Heart left ventricle (tissue), 16 donors: ENCODE results near the gene FKBP1A. TPM values are rescaled to one million over a fixed set of nuclear protein-coding genes. Genes with fewer than 3 reads are reported as not detected.
A peak's percentile ranks its signal among the peaks of the same experiment; 100 is the strongest.

Experiments
- ATAC-seq, 4 donors: fragments of 200-7000 bp; cut with Tn5 transposase; one replicate each; pipeline ENCODE4 v1.9.1; 2020 to 2022; ENCODE audit warnings: moderate library complexity in 4 of 4, mild to moderate bottlenecking in 3 of 4, moderate number of reproducible peaks in 1 of 4
- DNase-seq, 5 donors: peaks; one replicate each; pipeline ENCODE4 v3.0.0-alpha.2; 2020
- H3K27ac ChIP-seq, 12 donors: fragments of 200-600 bp; sonication (generic) in 4 of 12; one replicate each; pipeline versions ENCODE4 v1.5.0 to v1.8.0; 2016 to 2022; ENCODE audit warnings: mild to moderate bottlenecking in 2 of 12
- H3K27me3 ChIP-seq, 9 donors: fragments of 200-600 bp; sonication (generic) in 2 of 9; one replicate each; pipeline versions ENCODE4 v1.5.1 to v1.8.0; 2016 to 2022; ENCODE audit warnings: mild to moderate bottlenecking in 3 of 9
- H3K36me3 ChIP-seq, 9 donors: fragments of 200-600 bp; sonication (generic) in 2 of 9; one replicate each; pipeline versions ENCODE4 v1.5.0 to v1.8.0; 2018 to 2022; ENCODE audit warnings: mild to moderate bottlenecking in 2 of 9
- H3K4me1 ChIP-seq, 12 donors: fragments of 200-600 bp; sonication (generic) in 4 of 12; one replicate each; pipeline versions ENCODE4 v1.5.0 to v1.8.0; 2016 to 2022; ENCODE audit warnings: mild to moderate bottlenecking in 3 of 12
- H3K4me3 ChIP-seq, 12 donors: fragments of 200-600 bp; sonication (generic) in 4 of 12; one replicate each; pipeline versions ENCODE4 v1.5.0 to v1.8.0; 2017 to 2022; ENCODE audit warnings: mild to moderate bottlenecking in 9 of 12, moderate library complexity in 4 of 12
- H3K9me3 ChIP-seq, 12 donors: fragments of 200-600 bp; sonication (generic) in 4 of 12; one replicate each; pipeline versions ENCODE4 v1.5.0 to v1.8.0; 2016 to 2022; ENCODE audit warnings: mild to moderate bottlenecking in 1 of 12
- POLR2A ChIP-seq, 2 donors: fragments of 450-650 bp; IDR thresholded peaks; one replicate each; pipeline ENCODE4 v1.6.1; 2017; ENCODE audit warnings: antibody characterized with exemption in 2 of 2, mild to moderate bottlenecking in 2 of 2, moderate library complexity in 2 of 2
- WGBS, 4 donors: extraction: QIAGEN DNeasy Blood & Tissue Kit in 2 of 4; methylation state at CpG; one replicate each; pipeline versions ENCODE4 v1.1.5 to v1.1.7; 2013 to 2018; 5-methylcytosine and 5-hydroxymethylcytosine counted together
- intact Hi-C, 10 donors: fragments of 100-400 bp; cut with DNase I; formaldehyde crosslinking; loops; one replicate each; pipeline versions ENCODE4 v1.11.1 to v1.14.2; 2022
- polyA plus RNA-seq, 2 donors: library from polyadenylated mRNA; stranded (reverse); fragments of 200-250 nt; gene quantifications; one replicate each; pipeline ENCODE4 v1.2.3, GENCODE V29; 2013
- total RNA-seq, 9 donors: library from RNA; depleted of rRNA in 2 of 9; stranded (reverse); fragments of >200 nt in 2 of 9; fragmentation: NEBNext Ultra II Directional in 3 of 9; extraction: Animal tissue kit (Norgen Biotek cat#: 25700) in 3 of 9; gene quantifications; one replicate each; pipeline versions ENCODE4 v1.1.0 to v1.2.4, GENCODE V29; 2016 to 2023
- TF ChIP-seq, protein P1 (sequence below), 12 donors: fragments of 200-600 bp; sonication (generic) in 4 of 12; IDR thresholded peaks; one replicate each; pipeline versions ENCODE4 v1.5.0 to v1.8.0; 2018 to 2022; ENCODE audit warnings: antibody characterized with exemption in 12 of 12, mild to moderate bottlenecking in 5 of 12
- donor health status: ischemic (EF 13 %, LVEDD 7.1; RV severe dilation, severe dysfunction).
- donor health status: healthy with polysubstance abuse.
- donor health status: DM: no; HTN: yes; CAD: no.
- donor health status: DM: no; HTN: no; CAD: no.
- donor health status: ischemic (EF 25% LVEDD 6.9; RV normal size, moderate dysfunction).
- donor health status: ischemic (EF 25% LVEDD 5.7; RV mildly dilated, moderate dysfunction).
- donor health status: healthy.
- donor health status: DM: yes; HTN: yes; CAD: no.
- donor health status: ischemic (EF 35%, LVEDD 5.7; RV mildly dilated, moderate dysfunction).
- donor health status: nonischemic (EF 11% LVEDD 7.7; RV severe dilation, severe dysfunction).
- donor health status: DM: yes; HTN: yes; CAD: no.
- donor health status: PGD.
- donor health status: ischemic (EF 29% LVEDD 5.4; RV normal size, mild dysfunction).
- donor health status: nonischemic (EF 23%, LVEDD 6.1; RV moderate dilation, normal function).

Gene FKBP1A
- total and polyA plus RNA-seq, 11 donors, result 71.3 to 401 (median 144) TPM

GRCh38 chr20:1331101-1331500 lies 61.8 kb downstream of the FKBP1A start:
- peaks cover 24 to 75% (median 58%) of the 10 kb centered on the region in 12 donors for H3K4me1 ChIP-seq
- no peaks in the 10 kb centered on the region for H3K27me3 ChIP-seq
- 92 to 98% (median 94%) methylated on average over 2 of the region's 2 CpGs for WGBS, 4 donors
- H3K36me3 ChIP-seq, result peaks cover 0 to 11% (median 4%) of the 10 kb centered on the region in 9 donors
- ATAC-seq, result no peak
- H3K27ac ChIP-seq, result peak overlapping the region in 9 of 12 donors; percentile 96 to 100 (median 99)
- peak in 1 of 5 donors; percentile 5 for DNase-seq
- H3K4me3 ChIP-seq, result no peak overlapping the region
- TF ChIP-seq, protein P1, sequence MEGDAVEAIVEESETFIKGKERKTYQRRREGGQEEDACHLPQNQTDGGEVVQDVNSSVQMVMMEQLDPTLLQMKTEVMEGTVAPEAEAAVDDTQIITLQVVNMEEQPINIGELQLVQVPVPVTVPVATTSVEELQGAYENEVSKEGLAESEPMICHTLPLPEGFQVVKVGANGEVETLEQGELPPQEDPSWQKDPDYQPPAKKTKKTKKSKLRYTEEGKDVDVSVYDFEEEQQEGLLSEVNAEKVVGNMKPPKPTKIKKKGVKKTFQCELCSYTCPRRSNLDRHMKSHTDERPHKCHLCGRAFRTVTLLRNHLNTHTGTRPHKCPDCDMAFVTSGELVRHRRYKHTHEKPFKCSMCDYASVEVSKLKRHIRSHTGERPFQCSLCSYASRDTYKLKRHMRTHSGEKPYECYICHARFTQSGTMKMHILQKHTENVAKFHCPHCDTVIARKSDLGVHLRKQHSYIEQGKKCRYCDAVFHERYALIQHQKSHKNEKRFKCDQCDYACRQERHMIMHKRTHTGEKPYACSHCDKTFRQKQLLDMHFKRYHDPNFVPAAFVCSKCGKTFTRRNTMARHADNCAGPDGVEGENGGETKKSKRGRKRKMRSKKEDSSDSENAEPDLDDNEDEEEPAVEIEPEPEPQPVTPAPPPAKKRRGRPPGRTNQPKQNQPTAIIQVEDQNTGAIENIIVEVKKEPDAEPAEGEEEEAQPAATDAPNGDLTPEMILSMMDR (IDR thresholded peaks at IDR 0.05), result no peak
- no peak for TF ChIP-seq POLR2A (IDR thresholded peaks at IDR 0.05)
- intact Hi-C loops, result loop anchor here in 3 of 10 donors (5.0 kb wide), 3 partner anchors 41 to 51 kb away; no protein-coding TSS in a partner anchor
- H3K9me3 ChIP-seq, result no peaks in the 10 kb centered on the region

DNA sequence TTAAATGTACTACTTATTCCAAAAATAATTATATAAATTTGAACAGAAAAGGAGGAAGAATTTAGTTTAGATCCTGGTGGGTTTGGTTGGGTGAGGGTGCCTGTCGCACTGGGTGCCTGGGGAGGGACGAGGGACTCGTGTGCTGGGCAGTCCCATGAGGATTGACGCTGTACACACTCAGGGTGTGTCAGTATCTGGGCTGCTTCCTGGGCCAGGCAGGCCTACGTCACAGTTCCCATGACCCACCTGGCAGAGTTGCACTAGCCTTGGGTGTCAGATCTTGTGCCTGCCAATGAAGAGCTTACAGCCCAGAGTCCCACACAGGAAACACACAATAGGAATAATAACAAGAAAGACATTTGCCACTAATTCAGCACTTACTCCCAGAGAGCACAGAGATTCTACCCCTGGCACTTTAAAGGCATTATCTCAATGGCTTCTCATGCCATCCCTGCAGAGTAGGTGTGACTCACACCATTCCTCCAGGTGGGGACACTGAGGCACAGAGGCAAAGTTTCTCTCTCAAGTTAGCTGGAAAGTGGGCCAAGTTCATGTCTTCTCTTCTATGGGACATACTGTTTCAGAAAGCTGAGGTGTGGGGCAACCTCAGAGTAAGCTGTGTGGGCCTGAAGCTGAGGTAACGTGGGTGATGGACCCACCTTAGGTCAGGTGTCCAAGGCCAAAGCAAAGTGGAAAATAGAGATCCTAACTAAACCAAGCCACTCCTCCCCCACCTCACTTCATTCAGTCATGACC lies 62.6 kb downstream of the FKBP1A start:
- ATAC-seq (peak; percentile 70 to 80 (median 77)), DNase-seq (peak in 4 of 5 donors; percentile 76 to 89 (median 80))
- 31 to 44% (median 39%) methylated on average over 6 of the region's 6 CpGs for WGBS, 4 donors

DNA sequence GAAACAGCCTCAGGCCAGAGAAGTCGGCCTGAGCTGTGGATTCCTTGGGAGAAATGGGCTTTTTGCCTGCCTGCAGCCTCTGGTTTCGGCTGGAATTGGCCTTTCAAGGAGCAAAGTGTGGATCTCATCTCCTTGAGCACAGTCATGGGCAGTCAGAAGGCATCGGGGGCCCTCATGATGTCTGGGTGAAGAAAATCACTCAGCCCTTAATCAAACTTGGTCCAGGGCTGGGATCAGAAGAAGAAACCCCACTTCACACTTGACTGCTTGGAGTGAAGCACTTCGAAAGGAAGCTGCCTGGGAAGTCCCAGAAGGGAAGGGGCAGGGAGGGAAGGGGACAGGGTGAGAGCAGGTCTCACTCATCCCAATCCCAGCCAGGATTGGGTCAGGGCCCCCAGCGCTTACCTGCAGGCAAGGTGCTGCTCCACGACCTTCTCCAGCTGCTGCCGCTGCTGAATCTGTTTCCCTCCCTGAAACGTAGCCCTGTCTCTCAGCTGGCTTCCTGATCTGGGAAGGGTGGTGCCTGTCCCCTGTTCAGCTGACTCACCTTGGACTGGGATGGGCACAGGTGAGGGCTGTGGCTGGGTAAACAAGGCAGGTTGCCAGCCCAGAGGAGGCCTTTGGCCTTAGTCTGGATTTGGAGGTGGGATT lies 64.0 kb downstream of the FKBP1A start, which contains the start of gene SDCBP2:
Gene SDCBP2 (minus strand): TSS at position 460 of the 651 bp plus-strand sequence. CDS start 8,723 bp downstream, outside the sequence.
- Histone ChIP-seq H3K36me3 (peaks cover 0 to 11% (median 4%) of the 10 kb centered on the region in 9 donors), H3K9me3 (no peaks in the 10 kb centered on the region), H3K4me3 (no peak within 1 kb of the TSS), H3K4me1 (peaks cover 24 to 84% (median 63%) of the 10 kb centered on the region in 12 donors), H3K27ac (peak within 1 kb of the TSS; percentile 96 to 100 (median 99)), H3K27me3 (no peaks in the 10 kb centered on the region)
- ATAC-seq (no peak), DNase-seq (peak in 2 of 5 donors; percentile 6 to 15)
- TF ChIP-seq, protein P1 (IDR thresholded peaks at IDR 0.05), result no peak
- TF ChIP-seq POLR2A (IDR thresholded peaks at IDR 0.05), result no peak
- 73 to 81% (median 77%) methylated on average over 7 to 8 of the region's 8 CpGs for WGBS, 4 donors
- intact Hi-C loops, result loop anchor here in 3 of 10 donors (5.0 kb wide), 2 partner anchors 43 to 63 kb away; partner anchors contain the start of gene FKBP1A (in 1 of the 3)

More for the DNA sequence above, 62.6 kb downstream of the FKBP1A start:
- Histone ChIP-seq H3K36me3 (peaks cover 0 to 11% (median 4%) of the 10 kb centered on the region in 9 donors), H3K27me3 (no peaks in the 10 kb centered on the region), H3K4me1 (peaks cover 24 to 75% (median 56%) of the 10 kb centered on the region in 12 donors), H3K27ac (peak overlapping the region; percentile 19 to 100 (median 99)), H3K4me3 (no peak overlapping the region), H3K9me3 (no peaks in the 10 kb centered on the region)
- TF ChIP-seq POLR2A (IDR thresholded peaks at IDR 0.05), result peak in 1 of 2 donors; percentile 29
- TF ChIP-seq, protein P1 (IDR thresholded peaks at IDR 0.05), result no peak
- intact Hi-C loops, result loop anchor here in 3 of 10 donors (5.0 kb wide), 3 partner anchors 42 to 52 kb away; no protein-coding TSS in a partner anchor
